Measurements from ENCODE around the gene SLC12A9. TPM values are rescaled to one million over a fixed set of nuclear protein-coding genes. Genes with fewer than 3 reads are reported as not detected.
A peak's percentile ranks its signal among the peaks of the same experiment; 100 is the strongest.
"Not testable (repeated sequence)": the region's sequence is repeated elsewhere in the genome, so short reads cannot be mapped to it uniquely, and the experiment has no call there.

SLC12A9 gene
- total RNA-seq, 6 donors from 2014 or later, result 14.5 to 50.1 (median 43.9) TPM

DNA sequence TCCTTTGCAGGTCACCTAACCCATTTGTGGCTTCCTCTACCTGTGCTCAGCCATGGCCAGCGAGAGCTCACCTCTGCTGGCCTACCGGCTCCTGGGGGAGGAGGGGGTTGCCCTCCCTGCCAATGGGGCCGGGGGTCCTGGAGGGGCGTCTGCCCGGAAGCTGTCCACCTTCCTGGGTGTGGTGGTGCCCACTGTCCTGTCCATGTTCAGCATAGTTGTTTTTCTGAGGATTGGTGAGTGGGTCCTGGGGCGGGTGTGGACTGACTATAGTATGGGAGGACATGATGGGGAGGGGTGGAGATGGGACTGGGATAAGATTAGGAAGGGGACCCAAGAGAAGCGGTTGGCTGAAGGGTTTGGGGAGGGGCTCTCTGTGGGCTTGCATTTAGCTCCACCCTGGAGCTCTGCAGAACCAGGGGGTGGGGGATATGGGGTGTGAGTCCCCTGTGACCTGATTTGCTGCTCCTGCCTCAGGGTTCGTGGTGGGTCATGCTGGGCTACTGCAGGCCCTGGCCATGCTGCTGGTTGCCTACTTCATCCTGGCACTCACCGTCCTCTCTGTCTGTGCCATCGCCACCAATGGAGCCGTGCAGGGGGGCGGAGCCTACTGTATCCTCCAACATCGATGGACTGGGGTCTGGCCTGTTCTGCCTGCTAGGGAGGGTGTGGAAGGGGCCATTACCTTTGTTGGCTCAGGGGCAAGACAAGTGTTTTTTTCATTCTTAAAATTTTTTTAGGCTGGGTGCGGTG is 1.8 kb downstream of the SLC12A9 start:
- Histone ChIP-seq H3K27ac (peak overlapping the region in 2 of 4 donors; percentile 59 to 89), H3K36me3 (peaks cover 0 to 22% (median 5%) of the 10 kb centered on the region in 4 donors), H3K9me3 (no peaks in the 10 kb centered on the region), H3K4me1 (peaks cover 12 to 25% (median 18%) of the 10 kb centered on the region in 4 donors), H3K27me3 (no peaks in the 10 kb centered on the region), H3K4me3 (no peak overlapping the region)
- no peak for DNase-seq
- WGBS, 2 donors, result 85 to 90% methylated on average over 11 to 14 of the region's 14 CpGs
- TF ChIP-seq EP300 (IDR thresholded peaks at IDR 0.05) (no peak), POLR2A (IDR thresholded peaks at IDR 0.05) (no peak), POLR2AphosphoS5 (IDR thresholded peaks at IDR 0.05) (no peak)
- TF ChIP-seq, protein P1, sequence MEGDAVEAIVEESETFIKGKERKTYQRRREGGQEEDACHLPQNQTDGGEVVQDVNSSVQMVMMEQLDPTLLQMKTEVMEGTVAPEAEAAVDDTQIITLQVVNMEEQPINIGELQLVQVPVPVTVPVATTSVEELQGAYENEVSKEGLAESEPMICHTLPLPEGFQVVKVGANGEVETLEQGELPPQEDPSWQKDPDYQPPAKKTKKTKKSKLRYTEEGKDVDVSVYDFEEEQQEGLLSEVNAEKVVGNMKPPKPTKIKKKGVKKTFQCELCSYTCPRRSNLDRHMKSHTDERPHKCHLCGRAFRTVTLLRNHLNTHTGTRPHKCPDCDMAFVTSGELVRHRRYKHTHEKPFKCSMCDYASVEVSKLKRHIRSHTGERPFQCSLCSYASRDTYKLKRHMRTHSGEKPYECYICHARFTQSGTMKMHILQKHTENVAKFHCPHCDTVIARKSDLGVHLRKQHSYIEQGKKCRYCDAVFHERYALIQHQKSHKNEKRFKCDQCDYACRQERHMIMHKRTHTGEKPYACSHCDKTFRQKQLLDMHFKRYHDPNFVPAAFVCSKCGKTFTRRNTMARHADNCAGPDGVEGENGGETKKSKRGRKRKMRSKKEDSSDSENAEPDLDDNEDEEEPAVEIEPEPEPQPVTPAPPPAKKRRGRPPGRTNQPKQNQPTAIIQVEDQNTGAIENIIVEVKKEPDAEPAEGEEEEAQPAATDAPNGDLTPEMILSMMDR (IDR thresholded peaks at IDR 0.05), result no peak
- ATAC-seq (ENCODE audit: low FRiP score in 2 of 2), result no peak

- Histone ChIP-seq H3K36me3 (peaks cover 0 to 26% (median 7%) of the 10 kb centered on the region in 4 donors), H3K4me1 (peaks cover 12 to 25% (median 18%) of the 10 kb centered on the region in 4 donors)
- H3K27me3 ChIP-seq; H3K27ac ChIP-seq; H3K4me3 ChIP-seq; H3K9me3 ChIP-seq; DNase-seq; ATAC-seq (ENCODE audit: low FRiP score in 2 of 2): not testable (repeated sequence)
- 92 to 94% methylated on average over 9 of the region's 9 CpGs for WGBS, 2 donors
Observed at GRCh38 chr7:100854899-100855298, 2.4 kb downstream of the SLC12A9 start.

DNA sequence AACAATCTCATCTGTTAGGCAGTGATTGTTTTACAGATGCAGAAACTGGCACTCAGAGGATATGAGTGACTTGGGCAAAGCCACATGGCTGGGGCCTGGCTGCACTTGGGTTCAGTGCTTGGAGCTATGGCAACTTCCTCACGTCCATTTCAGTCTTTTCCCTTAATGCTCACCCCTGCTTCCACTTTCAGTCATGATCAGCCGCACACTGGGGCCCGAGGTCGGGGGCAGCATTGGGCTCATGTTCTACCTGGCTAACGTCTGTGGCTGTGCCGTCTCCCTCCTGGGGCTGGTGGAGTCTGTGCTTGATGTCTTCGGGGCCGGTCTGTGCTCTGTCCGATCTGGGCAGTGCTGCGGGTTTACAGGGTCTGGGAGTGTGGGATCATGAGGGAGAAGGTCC is 3.0 kb downstream of the SLC12A9 start:
- ATAC-seq (ENCODE audit: low FRiP score in 2 of 2), result no peak
- WGBS, 2 donors, result 94% methylated on average over 10 of the region's 10 CpGs
- Histone ChIP-seq H3K27me3 (no peaks in the 10 kb centered on the region), H3K27ac (no peak overlapping the region), H3K4me1 (peaks cover 12 to 25% (median 18%) of the 10 kb centered on the region in 4 donors), H3K36me3 (peaks cover 0 to 32% (median 13%) of the 10 kb centered on the region in 4 donors), H3K9me3 (no peaks in the 10 kb centered on the region), H3K4me3 (no peak overlapping the region)
- no peak for DNase-seq
- TF ChIP-seq EP300 (IDR thresholded peaks at IDR 0.05) (no peak), POLR2A (IDR thresholded peaks at IDR 0.05) (no peak), POLR2AphosphoS5 (IDR thresholded peaks at IDR 0.05) (no peak)
- TF ChIP-seq, protein P1 (IDR thresholded peaks at IDR 0.05), result no peak

DNA sequence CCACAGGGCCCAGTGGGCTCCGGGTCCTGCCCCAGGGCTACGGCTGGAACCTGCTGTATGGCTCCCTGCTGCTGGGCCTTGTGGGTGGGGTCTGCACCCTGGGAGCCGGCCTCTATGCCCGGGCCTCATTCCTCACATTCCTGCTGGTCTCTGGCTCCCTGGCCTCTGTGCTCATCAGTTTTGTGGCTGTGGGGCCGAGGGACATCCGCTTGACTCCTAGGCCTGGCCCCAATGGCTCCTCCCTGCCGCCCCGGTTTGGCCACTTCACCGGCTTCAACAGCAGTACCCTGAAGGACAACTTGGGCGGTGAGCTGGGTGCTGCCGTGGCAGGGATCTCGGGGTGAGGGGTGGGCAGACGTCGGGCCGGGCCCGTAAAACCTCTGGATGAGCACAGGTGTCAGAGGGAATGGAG is 4.4 kb downstream of the SLC12A9 start:
- DNase-seq, result no peak
- Histone ChIP-seq H3K4me3 (no peak overlapping the region), H3K9me3 (no peaks in the 10 kb centered on the region), H3K27me3 (no peaks in the 10 kb centered on the region), H3K27ac (no peak overlapping the region), H3K36me3 (peaks cover 0 to 46% (median 26%) of the 10 kb centered on the region in 4 donors), H3K4me1 (peaks cover 10 to 23% (median 15%) of the 10 kb centered on the region in 4 donors)
- 93 to 98% methylated on average over 6 to 16 of the region's 16 CpGs for WGBS, 2 donors
- TF ChIP-seq POLR2AphosphoS5 (IDR thresholded peaks at IDR 0.05) (no peak), POLR2A (IDR thresholded peaks at IDR 0.05) (no peak), EP300 (IDR thresholded peaks at IDR 0.05) (no peak)
- TF ChIP-seq, protein P1 (IDR thresholded peaks at IDR 0.05), result no peak
- ATAC-seq (ENCODE audit: low FRiP score in 2 of 2), result no peak

GRCh38 chr7:100859856-100860255 is 7.3 kb downstream of the SLC12A9 start:
- DNase-seq (no peak), ATAC-seq (ENCODE audit: low FRiP score in 2 of 2) (no peak)
- no peak overlapping the region for H3K4me3 ChIP-seq
- H3K36me3 ChIP-seq, result peaks cover 0 to 50% (median 30%) of the 10 kb centered on the region in 4 donors
- 87 to 90% methylated on average over 15 of the region's 15 CpGs for WGBS, 2 donors
- H3K27me3 ChIP-seq, result no peaks in the 10 kb centered on the region
- H3K9me3 ChIP-seq, result no peaks in the 10 kb centered on the region
- peaks cover 0 to 3% (median 0%) of the 10 kb centered on the region in 4 donors for H3K4me1 ChIP-seq
- TF ChIP-seq, protein P1 (IDR thresholded peaks at IDR 0.05), result no peak
- TF ChIP-seq EP300 (IDR thresholded peaks at IDR 0.05) (no peak), POLR2AphosphoS5 (IDR thresholded peaks at IDR 0.05) (no peak), POLR2A (IDR thresholded peaks at IDR 0.05) (no peak)
- no peak overlapping the region for H3K27ac ChIP-seq

Data from upper lobe of left lung (tissue), 6 donors.